GM19023 (cell line): ENCODE results near the gene CNOT6.
"Not testable (repeated sequence)": the region's sequence is repeated elsewhere in the genome, so short reads cannot be mapped to it uniquely, and the experiment has no call there.

ENCODE experiments used
- ATAC-seq: cut with Tn5 transposase; IDR thresholded peaks from one replicate; pipeline ENCODE4 v1.9.1; 2021; ENCODE audit warnings: mild to moderate bottlenecking, moderate library complexity; ENCODE audit not compliant: unreplicated experiment

The CNOT6 gene

DNA sequence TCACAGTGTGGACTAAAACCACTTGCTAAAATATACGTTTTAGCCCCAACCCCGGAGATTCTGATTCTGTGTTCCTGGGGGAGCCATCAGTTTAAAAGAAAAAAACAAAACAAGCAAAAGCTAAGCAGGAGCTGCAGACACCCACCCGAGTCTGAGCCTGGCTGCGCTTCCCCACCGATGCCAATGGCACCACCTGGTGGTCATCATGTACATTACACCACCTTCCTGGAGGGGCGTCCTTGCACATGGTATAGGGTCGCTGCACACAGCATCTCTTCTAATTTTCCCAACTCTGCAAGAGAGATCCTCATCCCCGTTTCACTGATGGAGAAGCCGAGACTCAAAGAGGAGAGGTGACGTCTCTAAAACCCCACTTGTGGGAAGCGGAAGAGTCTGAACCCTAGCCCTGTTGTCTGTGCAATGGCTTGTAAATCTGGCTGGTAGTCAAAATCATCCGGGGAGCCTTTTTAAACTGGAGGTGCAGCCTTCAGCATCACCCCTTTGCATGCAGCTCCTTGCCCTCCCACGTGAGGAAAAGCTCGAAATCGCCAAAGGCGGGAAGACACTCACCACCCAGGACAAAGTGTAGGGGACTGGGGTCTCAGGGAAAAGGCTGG, 23.1 kb upstream of the CNOT6 start:
- ATAC-seq: no peak

DNA sequence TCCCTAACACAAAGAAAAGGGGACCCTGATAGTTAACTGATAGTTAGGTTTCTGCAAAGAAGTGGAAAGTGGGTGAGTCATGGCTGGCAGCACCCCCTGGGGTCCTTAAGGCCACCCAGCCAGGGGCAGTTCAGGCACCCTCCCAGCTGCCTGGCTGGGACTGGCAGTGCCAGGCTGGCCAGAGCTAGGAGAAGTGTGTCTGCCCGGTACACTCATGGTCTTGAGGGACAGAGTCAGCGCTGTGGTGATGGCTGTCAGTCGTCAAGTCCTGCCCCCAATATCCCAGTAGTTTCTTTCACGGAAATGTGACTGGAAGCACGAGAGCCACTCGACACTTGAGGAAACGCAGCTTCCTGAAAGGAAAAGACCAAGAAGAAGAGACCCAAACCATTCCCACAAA, 22.3 kb upstream of the CNOT6 start:
- no peak for ATAC-seq

GRCh38 chr5:180472269-180472668, 21.9 kb upstream of the CNOT6 start:
- no peak for ATAC-seq

DNA sequence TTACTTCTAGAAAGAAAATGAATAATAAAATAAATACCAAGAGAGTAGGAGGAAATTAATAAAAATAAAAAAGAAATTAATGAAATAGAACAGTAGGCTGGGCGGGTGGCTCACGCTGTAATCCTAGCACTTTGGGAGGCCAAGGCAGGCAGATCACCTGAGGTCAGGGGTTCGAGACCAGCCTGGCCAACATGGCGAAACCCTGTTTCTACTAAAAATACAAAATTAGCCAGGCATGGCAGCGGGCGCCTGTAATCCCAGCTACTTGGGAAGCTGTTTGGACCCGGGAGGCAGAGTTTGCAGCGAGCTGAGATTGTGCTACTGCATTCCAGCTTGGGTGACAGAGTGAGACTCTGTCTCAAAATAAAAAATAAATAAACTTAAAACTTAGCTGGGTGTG, 20.8 kb upstream of the CNOT6 start:
- ATAC-seq: not testable (repeated sequence)

- ATAC-seq: no peak
Observed at GRCh38 chr5:180474569-180474968, 19.6 kb upstream of the CNOT6 start.

DNA sequence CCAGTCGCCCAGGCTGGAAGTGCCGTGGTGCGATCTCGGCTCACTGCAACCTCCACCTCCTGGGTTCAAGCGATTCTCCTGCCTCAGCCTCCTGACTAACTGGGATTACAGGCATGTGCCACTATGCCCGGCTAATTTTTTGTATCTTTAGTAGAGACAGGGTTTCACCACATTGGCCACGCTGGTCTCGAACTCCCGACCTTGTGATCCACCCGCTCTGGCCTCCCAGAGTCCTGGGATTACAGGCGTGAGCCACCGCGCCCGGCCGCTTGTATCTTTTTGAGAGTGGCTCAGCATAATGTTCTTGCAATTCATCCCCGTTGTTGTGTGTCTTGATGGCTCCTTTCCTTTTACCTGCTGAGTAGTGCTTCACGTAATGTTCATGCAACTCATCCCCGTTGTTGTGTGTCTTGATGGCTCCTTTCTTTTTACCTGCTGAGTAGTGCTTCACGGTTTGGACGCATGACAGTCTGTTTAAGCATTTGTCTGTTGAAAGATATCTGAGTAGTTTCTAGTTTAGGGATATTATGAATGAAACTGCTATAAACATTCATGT, 18.1 kb upstream of the CNOT6 start:
- ATAC-seq: not testable (repeated sequence)

GRCh38 chr5:180484813-180485212, 9.4 kb upstream of the CNOT6 start:
- ATAC-seq: no peak

DNA sequence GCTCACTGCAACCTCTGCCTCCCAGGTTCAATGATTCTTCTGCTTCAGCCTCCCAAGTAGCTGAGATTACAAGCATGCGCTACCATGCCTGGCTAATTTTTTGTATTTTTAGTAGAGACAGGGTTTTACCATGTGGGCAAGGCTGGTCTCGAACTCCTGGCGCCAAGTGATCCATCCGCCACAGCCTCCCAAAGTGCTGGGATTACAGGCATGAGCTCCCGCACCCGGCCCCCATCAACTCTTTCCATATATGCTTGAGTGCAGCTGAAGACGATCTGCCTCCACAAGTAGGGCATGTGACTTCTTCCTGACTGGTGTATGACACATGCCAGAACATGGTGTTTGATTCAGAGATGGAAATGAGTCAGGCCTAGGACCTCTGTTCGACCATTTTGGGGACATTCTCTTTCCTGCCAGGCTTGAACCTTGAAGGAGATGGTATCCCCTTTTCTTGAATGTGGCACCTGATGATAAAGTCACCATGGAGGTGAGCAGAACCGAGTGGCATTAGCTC, 7.5 kb upstream of the CNOT6 start:
- no peak for ATAC-seq

DNA sequence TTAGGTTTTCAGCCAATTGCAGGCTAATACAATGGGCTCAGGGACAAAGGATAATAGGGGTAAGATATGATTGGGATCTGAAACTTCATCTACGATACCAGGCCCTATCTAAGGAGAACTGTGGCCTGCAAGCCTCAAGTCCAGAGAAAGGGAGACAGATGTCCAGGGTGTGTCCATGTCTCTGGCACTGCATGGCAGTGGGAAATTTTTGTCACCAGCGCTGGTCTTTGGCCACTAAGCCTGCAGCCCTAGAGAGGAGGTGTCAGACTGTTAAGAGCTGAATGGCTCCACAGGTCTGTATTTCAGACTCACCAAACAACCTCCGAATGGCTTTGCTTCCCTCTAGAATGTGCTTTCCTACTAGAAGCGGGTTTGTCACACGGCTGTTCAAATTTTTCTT, 6.6 kb upstream of the CNOT6 start:
- no peak for ATAC-seq

DNA sequence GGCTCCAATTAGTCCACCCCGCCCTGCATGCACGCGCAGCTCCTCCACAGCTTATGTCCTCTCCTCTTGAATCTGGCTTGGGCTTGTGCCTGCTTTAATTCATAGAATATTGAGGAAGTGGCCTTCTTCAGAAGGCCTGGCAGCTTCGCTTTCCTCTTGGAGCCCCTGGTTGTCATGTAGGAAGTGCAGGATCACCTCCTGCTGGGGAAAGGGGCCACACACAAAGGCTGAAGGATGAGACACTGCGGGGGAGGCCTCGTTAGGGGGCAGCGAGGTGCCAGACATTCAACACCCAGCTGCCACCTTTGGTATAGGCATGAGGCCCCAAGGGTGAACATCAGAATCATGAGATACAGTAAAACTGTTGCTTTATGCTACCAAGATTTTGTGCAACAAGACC, 2.7 kb upstream of the CNOT6 start:
- no peak for ATAC-seq

DNA sequence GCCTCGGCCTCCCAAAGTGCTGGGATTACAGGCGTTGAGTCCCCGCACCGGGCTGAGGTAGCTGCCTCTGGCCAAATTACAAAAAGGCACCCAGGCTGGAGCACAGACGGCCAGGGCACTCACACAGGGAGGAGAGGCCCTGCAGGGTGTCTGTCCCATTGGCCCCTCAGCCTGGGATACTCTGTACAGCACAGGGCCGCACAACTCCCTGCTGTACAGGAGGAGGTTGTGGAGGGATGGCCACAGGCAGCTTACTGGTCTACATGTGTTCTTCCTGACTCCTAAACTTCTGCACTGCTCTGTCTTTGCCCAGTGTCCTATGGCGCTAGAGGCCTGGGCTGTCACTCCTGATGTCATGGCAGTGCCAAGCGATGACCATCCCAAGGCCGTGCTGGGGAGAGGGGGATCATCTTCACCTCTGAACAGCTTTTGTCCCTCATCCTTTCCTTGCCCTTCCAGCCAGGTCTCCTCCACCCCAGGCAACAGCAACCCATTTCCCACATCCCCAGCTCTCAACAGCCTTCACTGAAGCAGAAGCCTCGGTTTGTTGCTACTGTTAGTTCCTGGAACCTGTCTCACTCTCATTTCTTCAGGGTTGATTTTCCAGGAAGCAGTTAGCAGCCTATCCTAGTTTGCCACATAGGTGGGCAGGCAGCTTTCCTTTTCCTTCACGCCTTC, 1.8 kb upstream of the CNOT6 start:
- ATAC-seq: no peak

GRCh38 chr5:180494510-180495181, 467 bp downstream of the CNOT6 start:
- peak; percentile 31 for ATAC-seq

- ATAC-seq: no peak
Observed at GRCh38 chr5:180495292-180495691, 1.1 kb downstream of the CNOT6 start.

DNA sequence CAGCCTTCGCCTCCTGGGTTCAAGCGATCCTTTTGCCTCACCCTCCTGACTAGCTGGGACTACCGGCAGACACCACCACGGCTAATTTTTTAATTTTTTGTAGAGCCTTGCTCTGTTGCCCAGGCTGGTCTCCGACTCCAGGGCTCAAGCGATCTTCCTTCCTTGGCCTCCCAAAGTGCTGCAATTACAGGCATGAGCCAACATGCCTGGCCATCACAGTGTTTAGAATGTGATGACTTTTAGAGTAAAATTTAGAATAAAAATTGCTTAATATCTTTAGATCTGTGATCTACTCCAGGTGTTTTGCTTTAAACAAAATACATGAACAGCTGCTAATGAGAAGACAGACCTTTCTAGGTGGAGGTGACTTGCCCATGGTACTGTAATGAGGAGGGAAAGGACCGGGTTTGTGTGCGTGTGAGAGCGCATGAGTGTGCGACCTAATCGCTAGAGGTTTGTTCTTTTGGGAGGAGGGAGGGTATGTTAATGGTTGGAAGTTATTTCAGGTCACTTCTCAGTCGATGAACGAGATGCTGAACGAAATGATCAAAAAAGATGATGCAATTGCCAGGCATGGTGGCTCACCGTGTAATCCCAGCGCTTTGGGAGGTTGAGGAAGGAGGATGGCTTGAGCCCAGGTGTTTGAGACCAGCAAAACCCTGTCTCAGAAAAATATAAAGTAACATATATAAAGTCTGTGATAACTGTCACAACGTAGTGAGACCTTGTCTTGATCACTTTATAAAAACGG, 2.0 kb downstream of the CNOT6 start:
- ATAC-seq: no peak

DNA sequence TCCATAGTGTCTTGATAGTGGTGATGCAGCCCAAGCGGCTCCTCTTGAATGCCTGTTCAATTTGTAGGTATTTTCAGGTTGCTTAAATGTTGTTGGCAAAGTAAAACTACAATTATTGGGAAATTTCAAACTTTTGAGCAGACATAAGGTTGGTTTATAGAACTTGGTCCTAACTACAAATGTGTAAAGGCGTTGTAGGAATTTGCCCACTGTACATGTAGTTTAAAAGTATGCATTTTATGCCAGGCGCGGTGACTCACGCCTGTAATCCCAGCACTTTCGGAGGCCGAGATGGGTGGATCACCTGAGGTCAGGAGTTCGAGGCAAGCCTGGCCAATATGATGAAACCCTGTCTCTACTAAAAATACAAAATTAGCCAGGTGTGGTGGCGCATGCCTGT, 2.6 kb downstream of the CNOT6 start:
- not testable (repeated sequence) for ATAC-seq

DNA sequence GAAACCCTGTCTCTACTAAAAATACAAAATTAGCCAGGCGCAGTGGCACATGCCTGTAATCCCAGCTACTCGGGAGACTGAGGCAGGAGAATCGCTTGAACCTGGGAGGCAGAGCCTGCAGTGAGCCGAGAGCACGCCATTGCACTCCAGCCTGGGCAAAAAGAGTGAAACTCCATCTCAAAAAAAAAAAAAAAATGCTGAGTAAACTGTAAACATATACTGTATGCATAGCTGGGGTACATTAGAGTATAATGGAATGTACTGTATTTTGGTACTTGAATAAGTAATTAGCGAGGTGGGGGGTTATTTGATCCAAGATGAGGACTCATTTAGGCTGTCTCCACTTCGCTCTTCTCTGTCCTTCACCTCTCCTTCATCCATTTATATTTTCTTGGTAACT, 3.7 kb downstream of the CNOT6 start:
- not testable (repeated sequence) for ATAC-seq

DNA sequence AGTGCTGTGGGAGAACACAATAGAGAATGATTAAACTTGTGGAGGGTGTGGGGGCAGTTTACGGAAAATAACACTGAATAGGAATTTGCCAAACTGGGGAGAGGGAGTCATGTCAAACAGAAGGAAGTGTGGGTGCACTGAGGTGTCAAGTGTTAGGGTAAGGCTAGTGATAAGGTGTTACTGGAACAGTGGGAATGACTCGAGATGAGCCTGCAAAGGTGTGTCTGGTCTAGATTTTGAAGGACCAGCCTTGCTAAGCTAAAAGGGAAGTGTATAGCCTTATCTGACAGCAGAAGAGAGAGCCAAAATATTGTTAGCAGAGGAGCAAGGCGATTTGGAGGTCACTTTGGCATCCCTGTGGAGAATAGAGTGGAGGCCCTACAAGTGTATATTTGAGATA, 4.2 kb downstream of the CNOT6 start:
- ATAC-seq: no peak

DNA sequence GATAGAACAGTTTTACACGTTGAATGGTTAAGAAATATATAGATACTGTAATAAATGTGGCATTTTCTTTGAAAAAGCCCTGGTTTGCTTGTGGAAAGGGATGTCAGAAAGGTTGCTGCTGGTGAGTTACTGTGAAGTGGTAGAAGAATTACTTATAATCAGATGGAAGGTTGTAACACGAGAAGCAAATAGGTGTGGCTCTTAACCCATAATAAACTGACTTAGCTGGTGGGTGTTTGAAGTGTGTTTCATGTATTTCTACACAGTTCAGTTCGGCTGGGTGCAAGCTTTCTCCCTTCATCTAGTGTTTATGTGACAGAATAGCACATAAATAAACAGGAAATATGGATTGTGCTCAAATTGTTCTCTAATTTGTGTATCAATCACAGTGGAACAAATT, 5.5 kb downstream of the CNOT6 start:
- no peak for ATAC-seq

DNA sequence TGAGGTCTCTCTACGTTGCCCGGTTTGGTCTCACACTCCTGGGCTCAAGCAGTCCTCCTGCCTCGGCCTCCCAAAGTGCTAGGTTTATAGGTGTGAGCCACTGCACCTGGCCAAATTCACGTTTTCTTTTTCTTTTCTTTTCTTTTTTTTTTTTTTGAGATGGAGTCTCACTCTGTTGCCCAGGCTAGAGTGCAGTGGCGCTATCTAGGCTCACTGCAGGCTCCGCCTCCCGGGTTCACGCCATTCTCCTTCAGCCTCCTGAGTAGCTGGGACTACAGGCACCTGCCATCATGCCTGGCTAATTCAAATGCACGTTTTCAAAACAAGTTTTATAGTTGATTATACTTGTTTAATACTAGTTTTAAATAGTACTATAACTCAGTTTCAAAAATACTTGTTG, 6.1 kb downstream of the CNOT6 start:
- ATAC-seq: not testable (repeated sequence)

DNA sequence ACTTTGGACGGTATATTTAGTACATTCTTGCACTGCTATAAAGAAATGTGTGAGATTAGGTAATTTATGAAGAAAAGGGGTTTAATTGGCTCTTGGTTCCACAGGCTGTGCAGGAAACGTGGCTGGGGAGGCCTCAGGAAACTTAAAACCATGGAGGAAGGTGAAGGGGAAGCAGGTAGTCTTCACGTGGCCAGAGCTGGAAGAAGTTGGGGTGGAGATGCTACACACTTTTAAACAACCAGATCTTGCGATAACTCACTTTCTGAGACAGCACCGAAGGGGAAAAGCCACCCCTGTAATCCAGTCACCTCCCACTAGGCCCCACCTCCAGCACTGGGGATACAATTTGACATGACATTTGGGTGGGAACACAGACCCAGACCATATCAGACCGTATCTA, 13.5 kb downstream of the CNOT6 start:
- ATAC-seq: no peak

GRCh38 chr5:180515294-180515693, 21.1 kb downstream of the CNOT6 start:
- no peak for ATAC-seq
